Liver (tissue), 9 donors: Measurements from ENCODE around the gene PCSK6. TPM values are rescaled to one million over a fixed set of nuclear protein-coding genes. Genes with fewer than 3 reads are reported as not detected.

Experiments used
- DNase-seq: peaks from one replicate; pipeline ENCODE4 v3.0.0-alpha.2; 2017; ENCODE audit warnings: low spot score
- H3K27ac ChIP-seq, 2 donors: one replicate each; pipeline ENCODE4 v1.7.0; 2013; ENCODE audit warnings: inconsistent platforms in 2 of 2, low read length in 2 of 2, control low read depth in 1 of 2, low read depth in 1 of 2, mild to moderate bottlenecking in 1 of 2
- H3K27me3 ChIP-seq, 4 donors: one replicate each; pipeline versions ENCODE4 v1.6.1 to v1.7.0; 2013; ENCODE audit warnings: low read length in 3 of 4, inconsistent platforms in 1 of 4, mild to moderate bottlenecking in 1 of 4, moderate library complexity in 1 of 4; ENCODE audit not compliant: control insufficient read depth in 4 of 4, insufficient read depth in 4 of 4
- H3K36me3 ChIP-seq, 4 donors: one replicate each; pipeline versions ENCODE4 v1.6.1 to v1.7.0; 2013; ENCODE audit warnings: low read length in 3 of 4, mild to moderate bottlenecking in 3 of 4, low read depth in 1 of 4, moderate library complexity in 1 of 4; ENCODE audit not compliant: control insufficient read depth in 4 of 4, insufficient read depth in 3 of 4
- H3K4me1 ChIP-seq, 4 donors: one replicate each; pipeline versions ENCODE4 v1.6.1 to v1.7.0; 2013; ENCODE audit warnings: low read length in 3 of 4, mild to moderate bottlenecking in 3 of 4, moderate library complexity in 1 of 4; ENCODE audit not compliant: control insufficient read depth in 4 of 4, insufficient read depth in 4 of 4
- H3K4me3 ChIP-seq, 3 donors: one replicate each; pipeline versions ENCODE4 v1.6.1 to v1.7.0; 2013; ENCODE audit warnings: low read length in 3 of 3, control low read depth in 1 of 3, low read depth in 1 of 3, mild to moderate bottlenecking in 1 of 3
- H3K9ac ChIP-seq, 2 donors: one replicate each; pipeline ENCODE4 v1.7.0; 2013; ENCODE audit warnings: low read length in 2 of 2, mild to moderate bottlenecking in 2 of 2, moderate library complexity in 2 of 2, control low read depth in 1 of 2, low read depth in 1 of 2
- H3K9me3 ChIP-seq, 4 donors: one replicate each; pipeline versions ENCODE4 v1.6.1 to v1.7.0; 2013; ENCODE audit warnings: low read length in 3 of 4; ENCODE audit not compliant: control insufficient read depth in 4 of 4
- EGR1 ChIP-seq, 2 donors: IDR thresholded peaks; 2 replicates each; pipeline ENCODE4 v1.6.1; 2016 to 2018; ENCODE audit warnings: antibody characterized with exemption in 2 of 2, low read depth in 2 of 2
- FOXA1 ChIP-seq: IDR thresholded peaks from 2 replicates; pipeline ENCODE4 v1.6.1; 2016; ENCODE audit warnings: antibody characterized with exemption
- FOXA2 ChIP-seq: IDR thresholded peaks from 2 replicates; pipeline ENCODE4 v1.6.1; 2016; ENCODE audit warnings: antibody characterized with exemption
- GABPA ChIP-seq, 2 donors: IDR thresholded peaks in 1 of 2; conservative IDR thresholded peaks in 1 of 2; 2 replicates each; pipeline ENCODE4 v1.6.1; 2016; ENCODE audit warnings: antibody characterized with exemption in 2 of 2, mild to moderate bottlenecking in 1 of 2, moderate library complexity in 1 of 2
- HNF4A ChIP-seq, 2 donors: conservative IDR thresholded peaks; 2 replicates each; pipeline ENCODE4 v1.6.1; 2016; ENCODE audit warnings: antibody characterized with exemption in 2 of 2, mild to moderate bottlenecking in 2 of 2
- JUND ChIP-seq, 2 donors: IDR thresholded peaks; 2 replicates each; pipeline ENCODE4 v1.6.1; 2016; ENCODE audit warnings: antibody characterized with exemption in 2 of 2
- NR2F2 ChIP-seq: IDR thresholded peaks from 2 replicates; pipeline ENCODE4 v1.6.1; 2016; ENCODE audit warnings: antibody characterized with exemption
- RAD21 ChIP-seq, 2 donors: IDR thresholded peaks; 2 replicates each; pipeline ENCODE4 v1.6.1; 2016; ENCODE audit warnings: antibody characterized with exemption in 2 of 2, mild to moderate bottlenecking in 2 of 2
- RXRA ChIP-seq, 2 donors: IDR thresholded peaks; 2 replicates each; pipeline ENCODE4 v1.6.1; 2017 to 2018; ENCODE audit warnings: antibody characterized with exemption in 2 of 2, mild to moderate bottlenecking in 1 of 2
- SP1 ChIP-seq: IDR thresholded peaks from 2 replicates; pipeline ENCODE4 v1.6.1; 2018; ENCODE audit warnings: antibody characterized with exemption, mild to moderate bottlenecking
- TAF1 ChIP-seq: conservative IDR thresholded peaks from 2 replicates; pipeline ENCODE4 v1.6.1; 2016; ENCODE audit warnings: antibody characterized with exemption, mild to moderate bottlenecking
- YY1 ChIP-seq: IDR thresholded peaks from 2 replicates; pipeline ENCODE4 v1.6.1; 2016; ENCODE audit warnings: antibody characterized with exemption, mild to moderate bottlenecking
- ZBTB33 ChIP-seq: IDR thresholded peaks from 2 replicates; pipeline ENCODE4 v1.6.1; 2016; ENCODE audit warnings: antibody characterized with exemption
- WGBS: extraction: QIAGEN DNeasy Blood & Tissue Kit; methylation state at CpG from one replicate; pipeline ENCODE4 v1.1.7; 2013; 5-methylcytosine and 5-hydroxymethylcytosine counted together
- polyA plus RNA-seq, 2 donors: library from polyadenylated mRNA; stranded (reverse) in 1 of 2; unstranded in 1 of 2; fragments of 200-250 nt in 1 of 2; fragments of >200 nt in 1 of 2; fragmentation: Nextera tagmentation in 1 of 2; extraction: Ambion mirVana in 1 of 2; gene quantifications; one replicate each; pipeline versions ENCODE4 v1.2.1 to v1.2.3, GENCODE V29; 2013 to 2015
- total RNA-seq, 2 donors: library from RNA; depleted of rRNA; stranded (reverse); fragments of >200 nt; gene quantifications; one replicate each; pipeline ENCODE4 v1.2.3, GENCODE V29; 2014
- TF ChIP-seq, protein P1 (sequence below): IDR thresholded peaks from 2 replicates; pipeline ENCODE4 v1.6.1; 2016; ENCODE audit warnings: antibody characterized with exemption
- TF ChIP-seq, protein P2 (sequence below): IDR thresholded peaks from 2 replicates; pipeline ENCODE4 v1.6.1; 2016; ENCODE audit warnings: antibody characterized with exemption
- TF ChIP-seq, protein P3 (sequence below): fragments of 150-350 bp; IDR thresholded peaks from 2 replicates; pipeline ENCODE4 v1.5.1; 2017; ENCODE audit warnings: improper control_type of control experiment, low read depth, low read length; ENCODE audit not compliant: missing input control
- donor health status: healthy.
- donor health status: healthy.
- donor health status: healthy.
- donor health status: healthy.
- donor health status: healthy.

Gene PCSK6
- total and polyA plus RNA-seq, 4 donors = 94.8 to 398 (median 168) TPM

DNA sequence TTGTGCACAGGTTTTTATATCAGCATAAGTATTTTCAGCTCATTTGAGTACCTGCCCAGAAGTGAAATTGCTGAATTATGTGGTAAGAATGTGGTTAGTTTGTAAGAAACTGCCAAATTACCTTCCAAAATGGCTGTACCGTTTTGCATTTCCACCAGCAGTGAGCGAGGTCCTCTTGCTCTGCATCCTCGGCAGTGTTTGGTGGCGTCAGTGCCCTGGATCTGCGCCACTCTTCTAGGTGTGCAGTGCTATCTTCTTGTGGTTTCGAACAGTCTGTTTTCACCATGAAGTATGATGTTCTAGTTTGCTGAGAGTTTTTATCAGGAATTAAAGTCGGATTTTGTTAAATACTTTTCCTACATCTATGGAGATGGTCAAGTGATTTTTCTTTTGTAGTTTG is 24.8 kb upstream of the PCSK6 start (continued):
- TF ChIP-seq, protein P1, sequence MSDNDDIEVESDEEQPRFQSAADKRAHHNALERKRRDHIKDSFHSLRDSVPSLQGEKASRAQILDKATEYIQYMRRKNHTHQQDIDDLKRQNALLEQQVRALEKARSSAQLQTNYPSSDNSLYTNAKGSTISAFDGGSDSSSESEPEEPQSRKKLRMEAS = no peak
- TF ChIP-seq, protein P2, sequence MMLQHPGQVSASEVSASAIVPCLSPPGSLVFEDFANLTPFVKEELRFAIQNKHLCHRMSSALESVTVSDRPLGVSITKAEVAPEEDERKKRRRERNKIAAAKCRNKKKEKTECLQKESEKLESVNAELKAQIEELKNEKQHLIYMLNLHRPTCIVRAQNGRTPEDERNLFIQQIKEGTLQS = no peak
- TF ChIP-seq FOXA2 (no peak), FOXA1 (no peak), NR2F2 (no peak), EGR1 (IDR thresholded peaks at IDR 0.05; ENCODE audit: low read depth in 2 of 2) (no peak), JUND (IDR thresholded peaks at IDR 0.05) (no peak), TAF1 (no peak)

DNA sequence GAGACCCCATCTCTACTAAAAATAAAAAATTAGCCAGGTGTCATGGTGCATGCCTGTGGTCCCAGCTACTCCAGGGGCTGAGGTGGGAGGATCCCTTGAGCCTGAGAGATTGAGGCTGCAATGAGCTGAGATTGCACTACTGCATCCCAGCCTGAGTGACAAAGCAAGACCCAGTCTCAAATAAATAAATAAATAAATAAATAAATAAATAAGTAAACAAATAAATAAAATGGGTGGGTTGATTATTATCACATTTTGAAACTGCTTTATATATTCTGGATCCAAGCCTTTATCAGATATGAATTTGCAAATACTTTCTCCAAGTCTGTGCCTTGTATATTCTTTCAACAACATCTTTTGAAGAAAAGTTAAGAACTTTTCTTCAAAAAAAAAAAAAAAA is 22.2 kb upstream of the PCSK6 start:
- Histone ChIP-seq H3K36me3 (no peaks in the 10 kb centered on the region), H3K27ac (no peak overlapping the region), H3K9ac (no peak overlapping the region), H3K27me3 (no peaks in the 10 kb centered on the region), H3K9me3 (peaks cover 0 to under 1% (median 0%) of the 10 kb centered on the region in 4 donors), H3K4me3 (no peak overlapping the region), H3K4me1 (no peaks in the 10 kb centered on the region)
- TF ChIP-seq RAD21 (IDR thresholded peaks at IDR 0.05) (no peak), ZBTB33 (no peak), SP1 (no peak), RXRA (IDR thresholded peaks at IDR 0.05) (no peak), TAF1 (no peak), GABPA (IDR thresholded peaks at IDR 0.05 in 1 of 2, conservative IDR thresholded peaks at IDR 0.05 in 1 of 2) (no peak)
- TF ChIP-seq, protein P3, sequence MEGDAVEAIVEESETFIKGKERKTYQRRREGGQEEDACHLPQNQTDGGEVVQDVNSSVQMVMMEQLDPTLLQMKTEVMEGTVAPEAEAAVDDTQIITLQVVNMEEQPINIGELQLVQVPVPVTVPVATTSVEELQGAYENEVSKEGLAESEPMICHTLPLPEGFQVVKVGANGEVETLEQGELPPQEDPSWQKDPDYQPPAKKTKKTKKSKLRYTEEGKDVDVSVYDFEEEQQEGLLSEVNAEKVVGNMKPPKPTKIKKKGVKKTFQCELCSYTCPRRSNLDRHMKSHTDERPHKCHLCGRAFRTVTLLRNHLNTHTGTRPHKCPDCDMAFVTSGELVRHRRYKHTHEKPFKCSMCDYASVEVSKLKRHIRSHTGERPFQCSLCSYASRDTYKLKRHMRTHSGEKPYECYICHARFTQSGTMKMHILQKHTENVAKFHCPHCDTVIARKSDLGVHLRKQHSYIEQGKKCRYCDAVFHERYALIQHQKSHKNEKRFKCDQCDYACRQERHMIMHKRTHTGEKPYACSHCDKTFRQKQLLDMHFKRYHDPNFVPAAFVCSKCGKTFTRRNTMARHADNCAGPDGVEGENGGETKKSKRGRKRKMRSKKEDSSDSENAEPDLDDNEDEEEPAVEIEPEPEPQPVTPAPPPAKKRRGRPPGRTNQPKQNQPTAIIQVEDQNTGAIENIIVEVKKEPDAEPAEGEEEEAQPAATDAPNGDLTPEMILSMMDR = no peak
- TF ChIP-seq, protein P1 = no peak
- DNase-seq = no peak

DNA sequence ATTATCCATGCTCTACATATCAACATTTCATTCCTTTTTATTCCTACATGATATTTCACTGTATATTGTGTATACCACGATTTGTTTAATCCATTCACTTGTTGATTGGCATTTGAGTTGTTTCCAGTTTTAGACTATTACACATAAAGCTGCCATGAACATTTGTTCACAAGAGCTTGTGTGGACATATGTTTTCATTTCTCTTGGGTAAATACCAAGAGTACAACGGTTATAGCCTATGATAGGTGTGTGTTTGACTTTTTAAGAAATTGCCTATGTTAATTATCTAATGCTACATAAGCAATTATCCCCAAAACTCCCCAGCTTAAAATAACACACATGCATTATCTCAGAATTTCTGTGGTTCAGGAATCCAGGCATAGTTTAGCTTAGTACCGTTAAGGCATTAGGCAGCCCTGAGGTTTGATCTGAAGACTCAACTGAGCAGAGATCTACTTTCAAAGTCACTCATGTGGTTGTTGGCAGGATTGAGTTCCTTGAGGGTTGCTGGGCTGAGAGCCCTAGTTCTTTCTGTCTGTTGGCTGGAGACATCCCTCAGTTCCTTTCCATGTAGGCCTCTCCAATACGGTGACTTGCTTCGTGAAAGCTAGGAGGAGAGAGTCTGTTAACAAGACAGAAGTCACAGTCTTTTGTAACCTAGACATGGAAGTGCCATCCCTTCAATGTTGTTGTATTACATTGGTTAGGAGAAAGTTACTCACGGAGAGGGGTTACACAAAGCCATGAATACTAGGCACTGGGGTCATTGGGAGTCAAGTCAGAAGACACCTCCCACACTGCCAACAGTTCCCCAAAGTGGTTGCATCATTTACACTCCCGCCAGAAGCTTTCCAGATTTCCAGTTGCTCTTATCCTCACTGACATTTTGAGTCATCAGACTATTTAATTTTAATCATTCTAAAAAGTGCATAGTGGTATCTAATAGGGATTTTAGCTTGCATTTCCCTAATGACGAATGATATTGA is 21.0 kb upstream of the PCSK6 start:
- Histone ChIP-seq H3K4me1 (no peaks in the 10 kb centered on the region), H3K36me3 (no peaks in the 10 kb centered on the region), H3K4me3 (no peak overlapping the region), H3K9me3 (no peaks in the 10 kb centered on the region), H3K9ac (no peak overlapping the region), H3K27ac (no peak overlapping the region), H3K27me3 (no peaks in the 10 kb centered on the region)
- DNase-seq = no peak
- peak in 1 of 2 donors; percentile 15 for TF ChIP-seq RAD21 (IDR thresholded peaks at IDR 0.05)
- TF ChIP-seq NR2F2 = no peak
- peak; percentile 27 for TF ChIP-seq SP1
- no peak for TF ChIP-seq GABPA (IDR thresholded peaks at IDR 0.05 in 1 of 2, conservative IDR thresholded peaks at IDR 0.05 in 1 of 2)
- TF ChIP-seq, protein P2 = peak; percentile 40
- TF ChIP-seq HNF4A (conservative IDR thresholded peaks at IDR 0.05) = peak; percentile 15 to 16
- peak; percentile 23 for TF ChIP-seq FOXA1
- peak; percentile 22 for TF ChIP-seq FOXA2
- no peak for TF ChIP-seq YY1
- TF ChIP-seq JUND (IDR thresholded peaks at IDR 0.05) = no peak
- peak; percentile 58 to 69 for TF ChIP-seq RXRA (IDR thresholded peaks at IDR 0.05)
- WGBS = 69% methylated on average over 8 of the region's 8 CpGs
